GM19043 (cell line): Measurements from ENCODE around the gene ITGAL.

Source experiments
- ATAC-seq: cut with Tn5 transposase; IDR thresholded peaks from one replicate; pipeline ENCODE4 v1.9.1; 2021; ENCODE audit warnings: low read depth; ENCODE audit not compliant: unreplicated experiment

ITGAL gene

DNA sequence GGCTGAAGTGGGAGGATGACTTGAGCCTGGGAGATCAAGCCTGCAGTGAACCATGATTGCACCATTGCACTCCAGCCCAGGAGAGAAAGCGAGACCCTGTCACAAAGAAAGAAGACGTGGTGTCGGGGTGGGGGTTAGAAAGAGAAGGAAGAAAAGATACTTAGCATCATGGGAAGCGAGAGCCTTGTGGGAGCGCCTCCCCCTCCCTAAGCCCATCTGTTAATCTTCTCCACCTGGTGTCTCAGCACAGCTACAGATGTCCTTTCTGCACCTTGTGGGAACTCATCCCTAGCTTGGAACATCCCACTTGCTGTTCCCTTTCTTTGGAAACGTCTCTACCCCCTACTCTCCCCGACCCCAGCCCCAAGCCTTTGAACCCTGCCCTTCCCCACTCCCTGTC lies 93.0 kb downstream of the ITGAL start:
- ATAC-seq = no peak

DNA sequence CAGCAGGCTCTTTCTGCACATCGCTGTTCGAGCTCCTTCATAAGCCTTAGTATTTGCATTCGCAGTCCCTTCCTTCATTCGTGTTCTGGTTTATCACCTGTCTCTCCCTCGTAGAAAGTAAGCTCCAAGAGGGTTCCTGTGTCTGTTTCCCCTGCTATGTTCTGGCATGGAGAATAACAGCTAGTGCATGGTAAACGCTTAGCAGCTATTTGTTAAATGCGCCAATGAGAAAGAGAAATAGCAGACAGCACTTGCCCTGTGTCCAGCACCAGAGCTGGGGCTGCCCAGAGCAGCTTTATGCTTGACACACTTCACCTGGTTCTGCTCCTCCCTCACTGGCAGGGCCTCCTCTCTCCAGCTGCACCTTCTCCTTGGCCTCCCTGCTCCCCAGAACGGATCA lies 93.4 kb downstream of the ITGAL start:
- no peak for ATAC-seq

DNA sequence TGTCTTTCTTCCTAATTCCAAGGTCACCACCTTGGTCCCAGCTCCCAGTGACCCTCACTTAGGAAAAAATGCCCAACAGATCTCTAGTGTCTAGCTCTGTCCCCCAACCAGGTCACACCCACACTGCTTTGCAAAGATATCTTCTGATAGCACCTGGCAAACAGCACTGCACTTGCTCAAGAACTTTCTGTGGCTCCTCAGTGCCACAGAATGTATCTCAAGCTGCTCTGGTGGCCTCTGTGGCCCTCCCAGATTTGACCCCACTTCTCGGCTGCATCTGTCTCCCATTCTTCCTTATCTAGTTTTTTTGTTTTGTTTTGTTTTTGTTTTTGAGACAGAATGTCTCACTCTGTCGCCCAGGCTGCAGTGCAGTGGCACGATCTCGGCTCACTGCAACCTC lies 94.0 kb downstream of the ITGAL start:
- no peak for ATAC-seq

DNA sequence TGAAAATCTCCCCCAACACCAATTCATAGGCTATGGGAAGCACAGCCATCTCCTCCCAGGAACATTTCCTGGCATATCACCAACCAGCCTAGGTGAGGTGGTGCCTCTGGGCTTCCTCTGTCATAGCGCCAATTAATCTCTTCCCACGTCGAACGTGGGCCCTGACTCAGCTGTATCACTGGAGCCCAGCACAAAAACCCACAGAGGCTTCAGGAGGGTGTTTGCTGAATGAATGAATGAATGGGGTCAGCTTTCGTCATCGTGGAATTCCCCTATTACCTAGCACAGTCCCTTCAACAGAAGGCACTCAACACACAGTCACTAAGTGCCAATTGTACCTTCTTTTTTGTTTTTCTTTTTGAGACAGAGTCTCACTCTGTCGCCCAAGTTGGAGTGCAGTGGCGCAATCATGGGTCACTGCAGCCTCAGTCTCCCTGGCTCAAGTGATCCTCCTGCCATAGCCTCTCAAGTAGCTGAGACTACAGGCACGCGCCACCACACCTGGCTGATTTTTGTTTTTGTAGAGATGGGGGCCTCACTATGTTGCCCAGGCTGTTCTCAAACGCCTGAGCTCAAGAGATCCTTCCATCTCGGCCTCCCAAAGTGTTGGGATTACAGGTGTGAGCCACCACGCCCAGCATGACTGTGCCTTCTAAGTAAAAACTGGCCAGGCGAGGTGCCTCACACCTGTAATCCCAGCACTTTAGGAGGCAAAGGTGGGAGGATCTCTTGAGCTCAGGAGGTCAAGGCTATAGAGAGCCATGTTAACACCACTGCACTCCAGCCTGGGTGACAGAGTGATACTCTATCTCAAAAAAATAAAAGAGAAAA lies 94.8 kb downstream of the ITGAL start:
- no peak for ATAC-seq

DNA sequence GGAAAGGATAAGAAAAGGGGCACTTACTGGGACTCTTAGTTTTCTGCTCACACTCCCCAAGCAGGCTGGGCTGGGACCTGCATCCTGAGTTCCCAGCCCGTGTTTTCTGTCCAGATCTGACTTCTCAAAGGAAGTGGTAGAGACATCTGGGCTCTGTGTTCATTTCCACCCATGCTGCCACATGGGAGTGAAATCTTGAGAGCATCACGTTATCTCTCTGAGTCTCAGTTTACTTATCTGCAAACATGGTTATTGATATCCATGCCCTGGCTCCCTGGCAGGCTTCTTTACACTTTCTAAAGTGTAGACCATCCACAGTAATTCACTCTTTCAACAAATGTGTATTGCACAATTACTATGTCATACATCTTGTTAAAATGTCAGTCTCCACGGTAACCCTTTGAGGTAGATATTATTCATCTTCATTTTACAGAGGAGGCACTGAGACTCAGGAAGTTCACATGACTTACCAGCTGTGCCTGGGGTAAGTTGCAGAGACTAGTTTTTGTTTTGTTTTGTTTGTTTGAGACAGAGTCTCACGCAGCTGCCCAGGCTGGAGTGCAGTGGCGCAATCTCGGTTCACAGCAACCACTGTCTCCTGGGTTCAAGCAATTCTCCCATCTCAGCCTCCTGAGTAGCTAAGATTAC lies 95.6 kb downstream of the ITGAL start:
- ATAC-seq = peak; percentile 48

DNA sequence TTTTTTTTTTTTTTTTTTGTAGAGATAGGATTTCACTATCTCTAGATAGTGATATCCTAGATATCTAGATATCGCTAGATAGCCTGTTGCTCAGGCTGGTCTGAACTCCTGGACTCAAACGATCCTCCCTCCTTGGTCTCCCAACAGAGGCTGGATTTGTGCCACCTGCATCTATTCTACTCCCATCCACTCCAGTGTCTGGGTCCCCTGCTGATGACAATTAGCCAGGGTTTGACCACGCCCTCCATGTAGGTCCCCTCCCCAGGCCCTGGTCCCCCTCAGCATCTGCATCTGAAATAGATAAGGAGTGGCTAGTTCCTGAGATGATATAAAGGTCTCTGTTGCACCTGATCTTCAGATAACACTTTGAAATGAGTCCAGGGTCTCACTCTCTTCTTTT lies 96.7 kb downstream of the ITGAL start:
- ATAC-seq = no peak

DNA sequence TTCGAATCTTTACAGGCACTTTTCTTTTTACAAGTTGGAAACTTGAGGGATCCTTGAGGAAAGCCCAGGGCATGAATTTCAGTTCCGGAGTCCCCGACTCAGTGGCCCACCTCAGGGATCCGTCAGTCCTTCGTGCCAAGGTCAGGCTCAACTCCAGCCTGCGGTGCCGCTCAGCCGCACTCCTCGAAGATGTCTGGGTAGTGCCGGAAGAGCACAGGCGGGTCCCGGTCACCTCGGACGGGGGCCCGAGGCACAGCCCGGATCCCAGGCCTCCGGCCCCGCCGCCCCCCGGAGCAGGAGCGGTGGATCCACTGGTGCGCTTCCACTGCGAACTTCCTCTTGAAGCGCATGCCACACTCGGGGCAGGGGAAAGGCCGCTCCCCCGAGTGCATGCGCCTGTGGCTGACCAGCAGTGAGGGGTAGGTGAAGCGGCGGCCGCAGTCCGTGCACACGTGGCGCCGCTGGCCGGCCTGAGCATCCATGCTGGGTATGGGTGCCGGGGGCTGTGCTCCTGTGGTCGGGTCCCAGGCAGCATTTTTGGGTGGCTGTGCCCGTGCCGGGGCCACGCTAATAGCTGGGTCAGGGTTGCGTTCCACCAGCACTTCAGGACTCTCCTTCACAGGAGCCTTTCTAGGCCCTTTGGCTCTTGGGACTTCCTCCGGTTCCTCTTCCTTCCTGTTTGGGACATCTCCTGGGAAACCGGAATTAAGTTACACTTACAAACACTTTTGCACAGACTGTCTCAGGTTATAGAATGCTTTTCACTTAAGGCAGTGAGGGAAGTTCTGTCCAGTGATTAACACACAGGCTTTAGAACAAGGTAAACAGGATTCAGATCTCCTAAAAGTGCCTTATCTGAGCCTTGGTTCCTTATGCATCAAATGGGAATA lies 97.4 kb downstream of the ITGAL start:
- ATAC-seq = no peak

DNA sequence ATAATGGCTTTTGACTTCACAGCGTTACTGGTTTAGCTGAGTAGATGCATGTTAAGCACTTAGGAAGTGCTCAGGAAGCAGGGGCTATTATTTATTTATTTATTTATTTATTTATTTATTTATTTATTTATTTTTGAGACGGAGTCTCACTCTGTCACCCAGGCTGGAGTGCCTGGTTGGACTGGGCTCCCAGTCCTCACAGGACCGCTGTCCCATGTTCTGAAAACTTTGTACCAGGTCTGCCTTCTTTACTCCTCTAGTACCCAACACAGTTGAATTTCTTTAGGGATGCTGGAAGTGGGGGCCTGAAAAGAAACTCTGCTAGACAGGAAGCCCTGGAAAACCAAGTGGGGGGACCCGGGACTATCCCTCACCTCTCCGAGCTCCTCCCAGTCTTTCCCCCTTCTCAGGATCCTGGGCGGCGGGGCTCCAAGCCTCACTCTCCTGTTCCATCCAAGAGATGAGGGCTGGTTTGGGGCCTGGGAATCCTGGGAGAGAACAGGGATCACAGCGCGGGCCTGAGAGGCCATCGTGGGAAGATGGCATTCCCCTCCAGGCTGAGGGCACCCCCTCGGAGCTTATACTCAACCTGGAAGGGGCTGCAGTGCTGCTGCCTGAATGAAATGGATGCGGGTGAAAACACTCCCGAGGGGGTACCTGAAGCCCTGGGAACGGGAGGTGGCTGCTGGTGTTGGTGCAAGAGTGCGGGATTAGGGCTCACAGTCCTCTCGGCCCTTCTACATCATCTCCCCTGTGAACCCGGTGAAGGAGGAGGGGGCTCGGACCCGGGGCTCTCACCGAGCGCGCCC lies 98.3 kb downstream of the ITGAL start:
- no peak for ATAC-seq

DNA sequence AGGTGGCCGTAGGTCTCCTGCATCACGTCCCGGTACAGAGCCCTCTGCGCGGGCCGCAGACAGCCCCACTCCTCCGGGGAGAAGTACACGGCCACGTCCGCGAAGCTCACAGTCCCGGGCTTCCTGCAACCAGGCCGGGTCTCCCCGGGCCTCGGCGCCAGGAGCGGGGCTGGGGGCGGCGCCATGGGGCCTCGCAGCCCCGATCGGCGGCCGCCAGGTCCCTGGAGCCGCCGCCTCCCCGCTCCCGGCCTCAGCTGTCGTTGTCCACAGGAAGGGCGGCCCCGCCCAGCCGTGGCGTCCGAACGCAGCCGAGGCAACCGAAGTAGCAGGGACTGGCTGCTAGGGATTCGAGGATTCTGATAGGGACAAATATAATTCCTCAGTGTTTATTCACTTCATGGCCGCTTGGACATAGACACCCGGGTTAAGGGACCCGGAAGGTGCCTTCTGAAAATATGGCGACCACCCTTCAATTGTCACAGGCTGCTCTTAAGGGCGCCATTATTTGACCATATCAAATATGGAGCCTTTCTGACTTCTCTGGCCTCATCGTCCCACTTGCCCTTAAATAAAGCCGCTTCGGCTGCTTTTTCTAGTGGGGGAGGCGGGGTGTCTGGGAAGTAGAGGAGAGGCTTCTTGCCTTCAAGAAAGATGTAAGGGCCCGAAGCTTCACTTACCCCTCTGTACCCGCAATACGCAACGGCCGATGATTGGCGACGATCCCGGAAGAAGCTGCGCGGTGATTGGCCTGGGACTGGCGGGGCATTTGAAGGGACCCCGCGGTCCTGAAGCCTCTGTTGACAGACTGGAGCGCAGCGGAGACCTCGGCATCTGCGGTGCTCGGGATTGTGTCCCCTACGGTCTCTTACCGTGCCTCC lies 99.1 kb downstream of the ITGAL start, which contains the start of gene ZNF688:
TSS of gene ZNF688 (minus strand) at position 270 of the 878 bp plus-strand sequence. CDS start at position 185, 85 bp downstream.
- peak; percentile 73 for ATAC-seq
